ENCODE results near the gene TYW1.
"Not testable (repeated sequence)": the region's sequence is repeated elsewhere in the genome, so short reads cannot be mapped to it uniquely, and the experiment has no call there.

Gene TYW1

GRCh38 chr7:66996444-66997191 is at the start of gene TYW1:
TYW1 (plus strand) TSS chr7:66996833; CDS start chr7:66996979, 146 bp downstream.
- peak; percentile 97 for DNase-seq

GRCh38 chr7:66948480-66949109 is 48.0 kb upstream of the TYW1 start:
- DNase-seq: no peak

GRCh38 chr7:66950311-66950710 is 46.3 kb upstream of the TYW1 start:
- DNase-seq: no peak

- no peak for DNase-seq
Observed at GRCh38 chr7:66950763-66951162, 45.9 kb upstream of the TYW1 start.

- DNase-seq: no peak
Observed at GRCh38 chr7:66952343-66953043, 44.1 kb upstream of the TYW1 start.

- DNase-seq: no peak
Observed at GRCh38 chr7:66953044-66953427, 43.6 kb upstream of the TYW1 start.

- DNase-seq: no peak
Observed at GRCh38 chr7:66957595-66958290, 38.9 kb upstream of the TYW1 start.

GRCh38 chr7:66958538-66959350 is 37.9 kb upstream of the TYW1 start:
- no peak for DNase-seq

- DNase-seq: no peak
Observed at GRCh38 chr7:66960192-66960591, 36.4 kb upstream of the TYW1 start.

- DNase-seq: no peak
Observed at GRCh38 chr7:66961096-66961495, 35.5 kb upstream of the TYW1 start.

- no peak for DNase-seq
Observed at GRCh38 chr7:66964411-66964810, 32.2 kb upstream of the TYW1 start.

- no peak for DNase-seq
Observed at GRCh38 chr7:66967029-66967428, 29.6 kb upstream of the TYW1 start.

- DNase-seq: not testable (repeated sequence)
Observed at GRCh38 chr7:66969001-66969400, 27.6 kb upstream of the TYW1 start.

GRCh38 chr7:66970310-66970709 is 26.3 kb upstream of the TYW1 start:
- DNase-seq: no peak

GRCh38 chr7:66974986-66975590 is 21.5 kb upstream of the TYW1 start:
- DNase-seq: no peak

GRCh38 chr7:66978312-66978711 is 18.3 kb upstream of the TYW1 start:
- not testable (repeated sequence) for DNase-seq

- DNase-seq: not testable (repeated sequence)
Observed at GRCh38 chr7:66979013-66979412, 17.6 kb upstream of the TYW1 start.

- not testable (repeated sequence) for DNase-seq
Observed at GRCh38 chr7:66980336-66980735, 16.3 kb upstream of the TYW1 start.

- DNase-seq: not testable (repeated sequence)
Observed at GRCh38 chr7:66989552-66989951, 7.1 kb upstream of the TYW1 start.

- not testable (repeated sequence) for DNase-seq
Observed at GRCh38 chr7:66994051-66994450, 2.6 kb upstream of the TYW1 start.

GRCh38 chr7:66994691-66995049 is 2.0 kb upstream of the TYW1 start:
- not testable (repeated sequence) for DNase-seq
